ENCODE results near the gene KRT83. TPM values are rescaled to one million over a fixed set of nuclear protein-coding genes. Genes with fewer than 3 reads are reported as not detected.

The KRT83 gene
- total RNA-seq, 1 donor from 2014 or later, result not detected

GRCh38 chr12:52268212-52268611 lies 53.0 kb downstream of the KRT83 start:
- no peak for TF ChIP-seq CTCF (IDR thresholded peaks at IDR 0.05; ENCODE audit: insufficient read depth, low read length, severe bottlenecking)
- Histone ChIP-seq H3K27me3 (ENCODE audit: control insufficient read depth, insufficient read depth, low read length) (no peaks in the 10 kb centered on the region), H3K4me3 (ENCODE audit: low read depth, low read length) (no peak overlapping the region), H3K36me3 (ENCODE audit: control insufficient read depth, insufficient read depth, low read length) (no peaks in the 10 kb centered on the region)
- no peak for DNase-seq (ENCODE audit: low read depth)
- FAIRE-seq, result no peak

- TF ChIP-seq CTCF (IDR thresholded peaks at IDR 0.05; ENCODE audit: insufficient read depth, low read length, severe bottlenecking), result no peak
- Histone ChIP-seq H3K4me3 (ENCODE audit: low read depth, low read length) (no peak overlapping the region), H3K27me3 (ENCODE audit: control insufficient read depth, insufficient read depth, low read length) (no peaks in the 10 kb centered on the region), H3K36me3 (ENCODE audit: control insufficient read depth, insufficient read depth, low read length) (no peaks in the 10 kb centered on the region)
- DNase-seq (ENCODE audit: low read depth) (no peak), FAIRE-seq (no peak)
These were observed 53.5 kb downstream of the KRT83 start for GRCh38 chr12:52267699-52268098.

- H3K27me3 ChIP-seq (ENCODE audit: control insufficient read depth, insufficient read depth, low read length), result no peaks in the 10 kb centered on the region
- no peak for TF ChIP-seq CTCF (IDR thresholded peaks at IDR 0.05; ENCODE audit: insufficient read depth, low read length, severe bottlenecking)
- H3K36me3 ChIP-seq (ENCODE audit: control insufficient read depth, insufficient read depth, low read length), result no peaks in the 10 kb centered on the region
- no peak for DNase-seq (ENCODE audit: low read depth)
- no peak for FAIRE-seq
- no peak overlapping the region for H3K4me3 ChIP-seq (ENCODE audit: low read depth, low read length)
These were observed 53.9 kb downstream of the KRT83 start for GRCh38 chr12:52267266-52267665.

GRCh38 chr12:52266514-52266913 lies 54.7 kb downstream of the KRT83 start:
- FAIRE-seq (no peak), DNase-seq (ENCODE audit: low read depth) (no peak)
- no peak for TF ChIP-seq CTCF (IDR thresholded peaks at IDR 0.05; ENCODE audit: insufficient read depth, low read length, severe bottlenecking)
- Histone ChIP-seq H3K27me3 (ENCODE audit: control insufficient read depth, insufficient read depth, low read length) (no peaks in the 10 kb centered on the region), H3K36me3 (ENCODE audit: control insufficient read depth, insufficient read depth, low read length) (no peaks in the 10 kb centered on the region), H3K4me3 (ENCODE audit: low read depth, low read length) (no peak overlapping the region)

- TF ChIP-seq CTCF (IDR thresholded peaks at IDR 0.05; ENCODE audit: insufficient read depth, low read length, severe bottlenecking), result no peak
These were observed 56.8 kb downstream of the KRT83 start for GRCh38 chr12:52264435-52264825.

More at GRCh38 chr12:52264435-52264825, 56.8 kb downstream of the KRT83 start:
- Histone ChIP-seq H3K4me3 (ENCODE audit: low read depth, low read length) (no peak overlapping the region), H3K36me3 (ENCODE audit: control insufficient read depth, insufficient read depth, low read length) (no peaks in the 10 kb centered on the region), H3K27me3 (ENCODE audit: control insufficient read depth, insufficient read depth, low read length) (no peaks in the 10 kb centered on the region)
- DNase-seq (ENCODE audit: low read depth) (no peak), FAIRE-seq (no peak)

Other genes starting within 250 kb of the KRT83 start
- 0.13 and 0.26 TPM in 2 replicates for gene SMIM41, start 241.7 kb downstream of the KRT83 start, total RNA-seq
- 14.7 and 66.4 TPM in 2 replicates for gene KRT80, start 129.4 kb downstream of the KRT83 start, total RNA-seq
- gene KRT7, start 88.2 kb downstream of the KRT83 start, total RNA-seq, result 532 and 895 TPM in 2 replicates
- gene KRT86, start 46.8 kb downstream of the KRT83 start, total RNA-seq, result 0.26 TPM in 2 replicates
- 0.13 and 0.26 TPM in 2 replicates for gene KRT81, start 29.9 kb downstream of the KRT83 start, total RNA-seq
- gene KRT85, start 46.1 kb upstream of the KRT83 start, total RNA-seq, result not detected in 2 replicates
- not detected in 2 replicates for gene KRT84, start 64.3 kb upstream of the KRT83 start, total RNA-seq
- not detected in 2 replicates for gene KRT82, start 84.9 kb upstream of the KRT83 start, total RNA-seq
- gene KRT75, start 113.0 kb upstream of the KRT83 start, total RNA-seq, result 1.8 and 7.3 TPM in 2 replicates
- gene KRT6B, start 130.7 kb upstream of the KRT83 start, total RNA-seq, result 287 and 1,881 TPM in 2 replicates
- gene KRT6C, start 152.4 kb upstream of the KRT83 start, total RNA-seq, result 16.8 and 138 TPM in 2 replicates
- 13,929 and 17,192 TPM in 2 replicates for gene KRT6A, start 171.9 kb upstream of the KRT83 start, total RNA-seq
- gene KRT5, start 199.0 kb upstream of the KRT83 start, total RNA-seq, result 6,770 and 10,597 TPM in 2 replicates
- not detected in 2 replicates for gene KRT71, start 231.7 kb upstream of the KRT83 start, total RNA-seq

Data from bronchial epithelial cell (primary cell).